ENCODE data around the gene RAP1GAP2.
"Not testable (repeated sequence)": the region's sequence is repeated elsewhere in the genome, so short reads cannot be mapped to it uniquely, and the experiment has no call there.

GRCh38 chr17:2890778-2891177, 94.5 kb downstream of the RAP1GAP2 start:
- TF ChIP-seq POLR2A (IDR thresholded peaks at IDR 0.05); CTCF (IDR thresholded peaks at IDR 0.05 in 4 of 5, conservative IDR thresholded peaks at IDR 0.05 in 1 of 5): not testable (repeated sequence)

Measured in gastrocnemius medialis (tissue), 4 donors.